ENCODE data around the gene SCGB2B2. TPM values are rescaled to one million over a fixed set of nuclear protein-coding genes. Genes with fewer than 3 reads are reported as not detected.

SCGB2B2 gene
- total RNA-seq, 1 experiment from 2014 or later = 0.20 TPM

- Mint-ChIP-seq H3K27ac (peak within 1 kb of the TSS; percentile 97), H3K4me1 (peaks cover 19% of the 10 kb centered on the region), H3K27me3 (ENCODE audit: low read depth) (peaks cover 21% of the 10 kb centered on the region), H3K36me3 (peaks cover 32% of the 10 kb centered on the region), H3K9me3 (peaks cover 4% of the 10 kb centered on the region), H3K4me3 (peak within 1 kb of the TSS; percentile 99)
- ChIA-PET POLR2A (interaction anchor here (0.5 to 1.3 kb wide), 6 partner anchors 10 to 400 kb away, joined by 3 to 6 read pairs (median 4); partner anchors contain the start of gene GRAMD1A), CTCF (interaction anchor here (0.7 to 1.3 kb wide), 8 partner anchors 9 to 636 kb away, joined by 3 to 6 read pairs (median 4); no protein-coding TSS in a partner anchor)
- ATAC-seq (peak; percentile 96), DNase-seq (ENCODE audit: low spot score) (peak; percentile 98)
- TF ChIP-seq, protein P1, sequence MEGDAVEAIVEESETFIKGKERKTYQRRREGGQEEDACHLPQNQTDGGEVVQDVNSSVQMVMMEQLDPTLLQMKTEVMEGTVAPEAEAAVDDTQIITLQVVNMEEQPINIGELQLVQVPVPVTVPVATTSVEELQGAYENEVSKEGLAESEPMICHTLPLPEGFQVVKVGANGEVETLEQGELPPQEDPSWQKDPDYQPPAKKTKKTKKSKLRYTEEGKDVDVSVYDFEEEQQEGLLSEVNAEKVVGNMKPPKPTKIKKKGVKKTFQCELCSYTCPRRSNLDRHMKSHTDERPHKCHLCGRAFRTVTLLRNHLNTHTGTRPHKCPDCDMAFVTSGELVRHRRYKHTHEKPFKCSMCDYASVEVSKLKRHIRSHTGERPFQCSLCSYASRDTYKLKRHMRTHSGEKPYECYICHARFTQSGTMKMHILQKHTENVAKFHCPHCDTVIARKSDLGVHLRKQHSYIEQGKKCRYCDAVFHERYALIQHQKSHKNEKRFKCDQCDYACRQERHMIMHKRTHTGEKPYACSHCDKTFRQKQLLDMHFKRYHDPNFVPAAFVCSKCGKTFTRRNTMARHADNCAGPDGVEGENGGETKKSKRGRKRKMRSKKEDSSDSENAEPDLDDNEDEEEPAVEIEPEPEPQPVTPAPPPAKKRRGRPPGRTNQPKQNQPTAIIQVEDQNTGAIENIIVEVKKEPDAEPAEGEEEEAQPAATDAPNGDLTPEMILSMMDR (IDR thresholded peaks at IDR 0.05) = no peak
- TF ChIP-seq ZNF263 (CRISPR knock-in tag; IDR thresholded peaks at IDR 0.05; ENCODE audit: low read depth) (no peak), RORB (CRISPR knock-in tag; IDR thresholded peaks at IDR 0.05) (no peak), ERG (CRISPR knock-in tag; IDR thresholded peaks at IDR 0.05) (no peak), ZNF219 (CRISPR knock-in tag; IDR thresholded peaks at IDR 0.05; ENCODE audit: borderline replicate concordance) (0 out of 2 replicates have a peak, but pooled peaks have one; percentile 36), NFE2L1 (CRISPR knock-in tag; IDR thresholded peaks at IDR 0.05) (peak; percentile 36; the same call in 1 of the 2 replicates), ZNF671 (CRISPR knock-in tag; IDR thresholded peaks at IDR 0.05) (no peak), ELF4 (CRISPR knock-in tag; IDR thresholded peaks at IDR 0.05; ENCODE audit: low read depth) (no peak), NR1H2 (CRISPR knock-in tag; IDR thresholded peaks at IDR 0.05) (no peak), ZNF232 (CRISPR knock-in tag; IDR thresholded peaks at IDR 0.05) (peak; percentile 71; the same call in 1 of the 2 replicates), EMX1 (CRISPR knock-in tag; IDR thresholded peaks at IDR 0.05) (no peak), ESRRA (CRISPR knock-in tag; IDR thresholded peaks at IDR 0.05; ENCODE audit: borderline replicate concordance) (peak; percentile 16; the same call in 1 of the 2 replicates), ZNF423 (CRISPR knock-in tag; IDR thresholded peaks at IDR 0.05) (no peak), IRF2 (CRISPR knock-in tag; IDR thresholded peaks at IDR 0.05; ENCODE audit: borderline replicate concordance, low read depth) (no peak), PRRX2 (CRISPR knock-in tag; IDR thresholded peaks at IDR 0.05) (no peak), KAT7 (CRISPR knock-in tag; IDR thresholded peaks at IDR 0.05; ENCODE audit: borderline replicate concordance) (no peak), NFYB (CRISPR knock-in tag; conservative IDR thresholded peaks at IDR 0.05; ENCODE audit: low read depth) (peak; percentile 21; the same call in 1 of the 2 replicates), HMGA2 (CRISPR knock-in tag; IDR thresholded peaks at IDR 0.05) (no peak), NR3C1 (CRISPR knock-in tag; conservative IDR thresholded peaks at IDR 0.05; ENCODE audit: low read depth) (no peak), SOX15 (CRISPR knock-in tag; IDR thresholded peaks at IDR 0.05) (no peak), AFF4 (CRISPR knock-in tag; IDR thresholded peaks at IDR 0.05; ENCODE audit: borderline replicate concordance) (no peak), MYBL2 (CRISPR knock-in tag; IDR thresholded peaks at IDR 0.05) (0 out of 2 replicates have a peak, but pooled peaks have one; percentile 48)
- TF ChIP-seq, protein P2, sequence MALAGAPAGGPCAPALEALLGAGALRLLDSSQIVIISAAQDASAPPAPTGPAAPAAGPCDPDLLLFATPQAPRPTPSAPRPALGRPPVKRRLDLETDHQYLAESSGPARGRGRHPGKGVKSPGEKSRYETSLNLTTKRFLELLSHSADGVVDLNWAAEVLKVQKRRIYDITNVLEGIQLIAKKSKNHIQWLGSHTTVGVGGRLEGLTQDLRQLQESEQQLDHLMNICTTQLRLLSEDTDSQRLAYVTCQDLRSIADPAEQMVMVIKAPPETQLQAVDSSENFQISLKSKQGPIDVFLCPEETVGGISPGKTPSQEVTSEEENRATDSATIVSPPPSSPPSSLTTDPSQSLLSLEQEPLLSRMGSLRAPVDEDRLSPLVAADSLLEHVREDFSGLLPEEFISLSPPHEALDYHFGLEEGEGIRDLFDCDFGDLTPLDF (CRISPR knock-in tag; IDR thresholded peaks at IDR 0.05) = no peak
- TF ChIP-seq, protein P3, sequence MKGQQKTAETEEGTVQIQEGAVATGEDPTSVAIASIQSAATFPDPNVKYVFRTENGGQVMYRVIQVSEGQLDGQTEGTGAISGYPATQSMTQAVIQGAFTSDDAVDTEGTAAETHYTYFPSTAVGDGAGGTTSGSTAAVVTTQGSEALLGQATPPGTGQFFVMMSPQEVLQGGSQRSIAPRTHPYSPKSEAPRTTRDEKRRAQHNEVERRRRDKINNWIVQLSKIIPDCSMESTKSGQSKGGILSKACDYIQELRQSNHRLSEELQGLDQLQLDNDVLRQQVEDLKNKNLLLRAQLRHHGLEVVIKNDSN (CRISPR knock-in tag; IDR thresholded peaks at IDR 0.05) = no peak
- TF ChIP-seq, protein P4, sequence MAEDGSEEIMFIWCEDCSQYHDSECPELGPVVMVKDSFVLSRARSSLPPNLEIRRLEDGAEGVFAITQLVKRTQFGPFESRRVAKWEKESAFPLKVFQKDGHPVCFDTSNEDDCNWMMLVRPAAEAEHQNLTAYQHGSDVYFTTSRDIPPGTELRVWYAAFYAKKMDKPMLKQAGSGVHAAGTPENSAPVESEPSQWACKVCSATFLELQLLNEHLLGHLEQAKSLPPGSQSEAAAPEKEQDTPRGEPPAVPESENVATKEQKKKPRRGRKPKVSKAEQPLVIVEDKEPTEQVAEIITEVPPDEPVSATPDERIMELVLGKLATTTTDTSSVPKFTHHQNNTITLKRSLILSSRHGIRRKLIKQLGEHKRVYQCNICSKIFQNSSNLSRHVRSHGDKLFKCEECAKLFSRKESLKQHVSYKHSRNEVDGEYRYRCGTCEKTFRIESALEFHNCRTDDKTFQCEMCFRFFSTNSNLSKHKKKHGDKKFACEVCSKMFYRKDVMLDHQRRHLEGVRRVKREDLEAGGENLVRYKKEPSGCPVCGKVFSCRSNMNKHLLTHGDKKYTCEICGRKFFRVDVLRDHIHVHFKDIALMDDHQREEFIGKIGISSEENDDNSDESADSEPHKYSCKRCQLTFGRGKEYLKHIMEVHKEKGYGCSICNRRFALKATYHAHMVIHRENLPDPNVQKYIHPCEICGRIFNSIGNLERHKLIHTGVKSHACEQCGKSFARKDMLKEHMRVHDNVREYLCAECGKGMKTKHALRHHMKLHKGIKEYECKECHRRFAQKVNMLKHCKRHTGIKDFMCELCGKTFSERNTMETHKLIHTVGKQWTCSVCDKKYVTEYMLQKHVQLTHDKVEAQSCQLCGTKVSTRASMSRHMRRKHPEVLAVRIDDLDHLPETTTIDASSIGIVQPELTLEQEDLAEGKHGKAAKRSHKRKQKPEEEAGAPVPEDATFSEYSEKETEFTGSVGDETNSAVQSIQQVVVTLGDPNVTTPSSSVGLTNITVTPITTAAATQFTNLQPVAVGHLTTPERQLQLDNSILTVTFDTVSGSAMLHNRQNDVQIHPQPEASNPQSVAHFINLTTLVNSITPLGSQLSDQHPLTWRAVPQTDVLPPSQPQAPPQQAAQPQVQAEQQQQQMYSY (CRISPR knock-in tag; IDR thresholded peaks at IDR 0.05) = peak; percentile 84
Observed at GRCh38 chr19:34677386-34678084, 576 bp upstream of the SCGB2B2 start, which contains the start of gene ZNF302. Gene ZNF302 (plus strand): TSS chr19:34677678. CDS start chr19:34678805, 1,127 bp downstream.
